ENCODE results near the gene RBM20.
"Not testable (repeated sequence)": the region's sequence is repeated elsewhere in the genome, so short reads cannot be mapped to it uniquely, and the experiment has no call there.

RBM20 gene

GRCh38 chr10:110859973-110860376 lies 215.8 kb downstream of the RBM20 start:
- DNase-seq, result no peak

DNA sequence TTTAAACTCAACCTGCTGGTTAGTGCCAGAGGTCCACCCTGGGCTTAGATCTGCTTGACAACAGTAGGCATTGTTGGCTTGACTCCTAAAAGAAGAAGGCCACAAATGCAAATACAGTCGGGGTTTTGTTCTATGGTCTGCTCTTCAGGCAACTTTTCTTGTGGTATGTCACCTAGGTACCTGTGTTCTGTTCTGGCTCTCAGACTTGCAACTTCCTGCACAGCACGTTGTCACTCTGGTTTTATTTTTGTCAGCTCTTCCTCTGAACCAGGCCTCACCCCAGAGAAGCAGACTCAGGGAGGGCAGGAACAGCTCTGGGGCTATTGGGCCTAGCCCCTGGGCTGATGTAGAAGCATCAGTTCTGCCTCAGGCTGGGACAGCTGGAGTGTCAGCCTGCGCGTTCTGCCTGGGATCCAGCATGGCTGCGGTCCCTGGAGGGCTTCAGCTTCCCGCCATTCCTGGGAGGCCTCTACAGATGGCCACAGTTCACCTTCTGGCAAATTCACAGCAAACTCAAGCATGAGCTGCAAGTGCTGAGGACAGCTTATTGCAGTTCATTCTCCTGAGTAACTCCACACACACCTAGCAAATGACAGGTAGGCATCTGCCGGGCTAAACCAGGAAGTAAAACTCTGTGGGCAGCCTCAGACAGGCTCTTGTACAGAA lies 216.6 kb downstream of the RBM20 start:
- peak; percentile 37 for DNase-seq

DNA sequence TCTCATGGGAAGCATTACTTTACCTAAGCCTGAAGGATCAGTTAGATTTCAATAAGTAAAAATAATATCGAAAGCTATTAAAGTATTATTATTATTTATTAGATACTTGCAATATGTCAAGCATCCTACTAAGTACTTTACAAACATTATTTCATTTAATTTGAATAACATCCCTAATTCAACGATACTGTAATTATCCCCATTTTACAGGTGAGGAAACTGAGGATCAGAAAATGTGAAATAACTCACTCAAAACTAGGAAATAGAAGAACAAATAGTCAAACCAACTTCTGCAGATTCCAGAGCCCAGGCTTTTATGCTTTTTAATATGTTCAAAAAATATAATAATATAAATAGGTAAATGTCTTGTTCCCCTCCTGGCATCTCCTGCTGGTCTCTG lies 217.3 kb downstream of the RBM20 start:
- DNase-seq, result no peak

- DNase-seq, result no peak
Observed at GRCh38 chr10:110861930-110862649, 218.0 kb downstream of the RBM20 start.

- DNase-seq, result no peak
Observed at GRCh38 chr10:110862961-110863360, 218.8 kb downstream of the RBM20 start.

DNA sequence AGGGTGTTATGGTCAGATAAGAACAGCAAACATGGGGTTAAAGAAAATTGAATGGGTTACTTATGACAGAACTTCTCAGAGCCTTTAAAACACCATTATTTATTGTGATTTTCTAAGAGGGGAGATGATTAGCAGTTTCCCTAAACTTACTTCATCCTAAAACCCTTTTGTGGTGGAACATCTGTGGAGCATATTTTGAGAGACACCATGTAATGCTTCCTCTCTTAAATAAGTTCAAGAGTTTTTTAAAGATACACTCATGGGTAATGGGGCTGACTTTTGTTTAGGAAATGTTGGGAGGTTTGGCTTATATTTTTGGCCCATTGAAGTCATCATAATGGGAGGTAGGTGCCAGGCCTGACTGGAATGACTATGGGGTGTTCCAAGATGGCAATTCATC lies 219.2 kb downstream of the RBM20 start:
- DNase-seq, result no peak

- no peak for DNase-seq
Observed at GRCh38 chr10:110863956-110864355, 219.8 kb downstream of the RBM20 start.

GRCh38 chr10:110864662-110865140 lies 220.6 kb downstream of the RBM20 start:
- peak; percentile 42 for DNase-seq

GRCh38 chr10:110865186-110865808 lies 221.2 kb downstream of the RBM20 start:
- no peak for DNase-seq

DNA sequence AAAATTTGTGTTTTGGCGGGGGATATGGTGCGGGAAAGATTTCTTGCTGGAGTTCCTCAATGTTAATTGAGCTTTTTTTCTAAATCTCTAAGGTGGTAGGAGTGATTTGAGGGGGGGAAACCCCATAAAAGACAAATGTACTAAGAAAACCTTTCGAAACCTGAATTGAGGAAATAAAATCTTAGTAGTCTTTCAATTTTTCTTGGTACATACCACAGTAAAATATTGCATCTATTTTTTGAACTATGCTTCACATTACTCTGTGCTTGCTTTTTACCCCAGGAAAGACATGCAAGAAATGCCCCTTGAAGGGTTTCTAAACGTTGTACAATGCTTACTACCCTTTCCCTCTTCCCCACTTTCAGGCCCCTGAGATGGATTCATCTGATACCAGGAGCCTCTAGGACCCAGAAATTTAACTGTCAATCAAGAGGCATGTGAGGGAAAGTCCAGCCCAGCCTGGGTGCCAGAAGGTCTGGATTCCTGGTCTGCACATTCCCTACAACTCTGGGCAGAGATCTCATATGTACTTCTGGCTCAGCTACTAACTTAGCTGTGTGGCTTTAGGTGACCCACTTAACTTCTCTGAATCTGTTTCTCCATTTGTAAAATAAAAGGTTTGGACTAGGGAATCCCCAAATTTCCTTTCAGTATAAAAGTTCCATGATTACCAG lies 221.8 kb downstream of the RBM20 start:
- DNase-seq, result no peak

- DNase-seq, result not testable (repeated sequence)
Observed at GRCh38 chr10:110867011-110867806, 223.1 kb downstream of the RBM20 start.

GRCh38 chr10:110867807-110868465 lies 223.8 kb downstream of the RBM20 start:
- DNase-seq, result no peak

- DNase-seq, result no peak
Observed at GRCh38 chr10:110868981-110869380, 224.8 kb downstream of the RBM20 start.

DNA sequence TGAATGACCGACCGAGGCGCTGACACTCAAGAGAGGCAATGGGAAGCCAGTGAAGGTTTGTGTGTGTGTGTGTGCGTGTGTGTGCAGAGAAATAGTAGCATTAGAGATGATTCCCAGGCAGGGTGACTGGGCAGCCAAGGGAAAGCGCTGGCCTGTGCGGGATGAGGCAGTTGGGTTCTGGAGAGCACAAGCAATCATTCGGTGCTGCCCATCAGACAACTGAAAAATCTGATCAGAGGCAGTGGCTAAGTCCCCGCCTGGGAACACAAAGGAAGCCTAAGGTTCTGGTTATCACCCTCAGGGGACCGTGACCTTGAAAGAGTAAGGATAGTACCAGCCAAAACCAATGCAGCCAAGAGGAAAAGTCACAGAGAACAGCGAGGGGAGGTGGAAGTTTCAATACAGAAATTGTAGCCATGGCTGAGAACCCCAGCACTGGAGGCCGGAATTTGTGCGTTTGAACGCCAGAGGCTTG lies 226.7 kb downstream of the RBM20 start:
- no peak for DNase-seq

- DNase-seq, result peak; percentile 98
Observed at GRCh38 chr10:110871298-110872084, 227.4 kb downstream of the RBM20 start, which contains the start of gene PDCD4. Gene PDCD4 (plus strand): TSS chr10:110871928. CDS start chr10:110876028, 4,100 bp downstream.

- peak; percentile 83 for DNase-seq
Observed at GRCh38 chr10:110872145-110872983, 228.2 kb downstream of the RBM20 start.

- no peak for DNase-seq
Observed at GRCh38 chr10:110872984-110873923, 229.1 kb downstream of the RBM20 start.

DNA sequence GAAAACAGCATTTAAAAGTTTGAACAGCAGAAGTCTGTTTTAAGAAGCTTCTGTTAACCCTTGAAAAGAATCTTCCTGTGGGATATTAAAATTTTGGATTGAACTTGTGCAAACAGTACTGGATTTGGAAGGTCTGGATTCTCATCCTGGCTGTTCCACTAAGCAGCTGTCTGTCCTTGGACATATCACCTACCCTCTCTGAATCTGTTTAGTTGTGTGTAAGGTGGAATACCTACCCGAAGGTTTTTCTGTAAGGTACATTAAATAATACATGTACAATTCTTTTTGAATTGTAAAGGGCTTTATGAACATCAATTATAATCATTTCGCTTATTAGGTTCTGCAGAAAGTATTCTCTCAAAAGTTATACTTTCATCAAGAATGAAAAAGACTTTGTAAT lies 229.8 kb downstream of the RBM20 start:
- no peak for DNase-seq

DNA sequence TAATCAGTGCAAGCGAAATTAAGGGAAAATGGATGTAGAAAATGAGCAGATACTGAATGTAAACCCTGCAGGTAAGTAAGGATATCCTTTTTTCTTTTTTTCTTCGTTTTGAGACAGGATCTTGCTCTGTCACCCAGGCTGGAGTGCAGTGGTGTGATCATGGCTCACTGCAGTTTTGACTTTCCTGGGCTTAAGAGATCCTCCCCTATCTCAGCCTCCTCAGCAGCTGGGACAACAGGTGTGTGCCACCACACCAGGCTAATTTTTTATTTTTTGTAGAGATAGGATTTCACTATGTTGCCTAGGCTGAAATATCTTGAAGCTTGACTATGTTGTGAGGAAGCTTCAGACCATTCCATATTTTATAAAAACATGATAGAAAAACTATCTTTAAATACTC lies 231.9 kb downstream of the RBM20 start:
- no peak for DNase-seq
